GM23338 (cell line): ENCODE results near the gene GRID2. TPM values are rescaled to one million over a fixed set of nuclear protein-coding genes. Genes with fewer than 3 reads are reported as not detected.

Experiments
- ATAC-seq: fragments of 200-7000 bp; cut with Tn5 transposase; 3 replicates; pipeline ENCODE4 v1.9.1; 2020
- DNase-seq: peaks from one replicate; pipeline ENCODE4 v3.0.0-alpha.2; 2015; ENCODE audit warnings: low spot score
- H2AFZ ChIP-seq: fragments of 200-600 bp; sonication (generic); 2 replicates; pipeline ENCODE4 v1.8.0; 2016; ENCODE audit warnings: antibody characterized with exemption, mild to moderate bottlenecking, moderate library complexity
- H3F3A ChIP-seq: fragments of 200-600 bp; sonication (generic); replicated peaks from 2 replicates; pipeline ENCODE4 v1.8.0; 2017; ENCODE audit warnings: antibody characterized with exemption, mixed run types, low read depth
- H3K27ac ChIP-seq: fragments of 200-600 bp; sonication (generic); 2 replicates; pipeline ENCODE4 v1.6.1; 2016; ENCODE audit warnings: low read depth
- H3K27me3 ChIP-seq: fragments of 200-600 bp; sonication (generic); 2 replicates; pipeline ENCODE4 v1.8.0; 2016; ENCODE audit warnings: mild to moderate bottlenecking, mixed run types, moderate library complexity; ENCODE audit not compliant: insufficient read depth
- H3K36me3 ChIP-seq: fragments of 200-600 bp; sonication (generic); 2 replicates; pipeline ENCODE4 v1.8.0; 2016; ENCODE audit warnings: mild to moderate bottlenecking; ENCODE audit not compliant: insufficient read depth
- H3K4me1 ChIP-seq: fragments of 200-600 bp; sonication (generic); 2 replicates; pipeline ENCODE4 v1.8.0; 2016; ENCODE audit warnings: mild to moderate bottlenecking, moderate library complexity; ENCODE audit not compliant: insufficient read depth
- H3K4me2 ChIP-seq: fragments of 200-600 bp; sonication (generic); 2 replicates; pipeline ENCODE4 v1.7.1; 2017; ENCODE audit warnings: mixed run types
- H3K4me3 ChIP-seq: fragments of 200-600 bp; sonication (generic); 2 replicates; pipeline ENCODE4 v1.6.1; 2016; ENCODE audit warnings: mixed run types
- H3K79me2 ChIP-seq: fragments of 200-600 bp; sonication (generic); replicated peaks from 2 replicates; pipeline ENCODE4 v1.8.0; 2017; ENCODE audit warnings: mild to moderate bottlenecking; ENCODE audit not compliant: insufficient read depth
- H3K9me2 ChIP-seq: fragments of 200-600 bp; sonication (generic); 2 replicates; pipeline ENCODE4 v1.8.0; 2017; ENCODE audit not compliant: insufficient read depth
- H4K20me1 ChIP-seq: fragments of 200-600 bp; sonication (generic); replicated peaks from 2 replicates; pipeline ENCODE4 v1.8.0; 2017; ENCODE audit warnings: mild to moderate bottlenecking; ENCODE audit not compliant: insufficient read depth
- H3K27ac Mint-ChIP-seq: 2 replicates; pipeline ENCODE4 v1.8.0; 2020; ENCODE audit warnings: inconsistent platforms, mild to moderate bottlenecking, moderate library complexity, mixed read lengths
- H3K27me3 Mint-ChIP-seq: 3 replicates; pipeline ENCODE4 v1.8.0; 2022; ENCODE audit warnings: low read depth, mild to moderate bottlenecking, moderate library complexity, mixed read lengths, inconsistent platforms; ENCODE audit not compliant: insufficient read depth, poor library complexity
- H3K36me3 Mint-ChIP-seq: 3 replicates; pipeline ENCODE4 v1.8.0; 2021; ENCODE audit warnings: low read depth, mild to moderate bottlenecking, inconsistent platforms, moderate library complexity, mixed read lengths
- H3K4me1 Mint-ChIP-seq: 3 replicates; pipeline ENCODE4 v1.8.0; 2020; ENCODE audit warnings: mild to moderate bottlenecking, inconsistent platforms, mixed read lengths
- H3K4me3 Mint-ChIP-seq: 3 replicates; pipeline ENCODE4 v1.8.0; 2021; ENCODE audit warnings: moderate library complexity, mild to moderate bottlenecking, inconsistent platforms, mixed read lengths
- H3K9me3 Mint-ChIP-seq: 3 replicates; pipeline ENCODE4 v1.8.0; 2020; ENCODE audit warnings: moderate library complexity, mild to moderate bottlenecking, inconsistent platforms, mixed read lengths
- EZH2phosphoT487 ChIP-seq: fragments of 200-600 bp; sonication (generic); IDR thresholded peaks from one replicate; pipeline ENCODE4 v1.8.1; 2018; ENCODE audit warnings: antibody characterized with exemption; ENCODE audit not compliant: unreplicated experiment
- JUNB ChIP-seq: IDR thresholded peaks from one replicate; pipeline ENCODE4 v1.6.1; 2016; ENCODE audit warnings: antibody characterized with exemption; ENCODE audit not compliant: unreplicated experiment
- NANOG ChIP-seq: IDR thresholded peaks from 2 replicates; pipeline ENCODE4 v1.6.1; 2016; ENCODE audit warnings: antibody characterized with exemption, borderline replicate concordance
- ZNF114 ChIP-seq: fragments of 250-450 bp; sonication (Bioruptor Pico); IDR thresholded peaks from 2 replicates; pipeline ENCODE4 v1.5.0; 2020; ENCODE audit warnings: mild to moderate bottlenecking, moderate library complexity
- polyA plus RNA-seq: library from polyadenylated mRNA; unstranded; fragments of >200 nt; fragmentation: Nextera tagmentation; extraction: Ambion mirVana; gene quantifications from 2 replicates; pipeline ENCODE4 v1.2.1, GENCODE V29; 2016
- total RNA-seq: library from RNA; depleted of rRNA; stranded (reverse); fragments of >200 nt; shearing (Covaris generic); gene quantifications from 2 replicates; pipeline ENCODE4 v1.2.3, GENCODE V29; 2014
- TF ChIP-seq, protein P1 (sequence below): fragments of 250-450 bp; sonication (Bioruptor Pico); IDR thresholded peaks from 2 replicates; pipeline ENCODE4 v1.5.0; 2020; ENCODE audit warnings: mild to moderate bottlenecking, moderate library complexity
- TF ChIP-seq, protein P2 (sequence below): IDR thresholded peaks from one replicate; pipeline ENCODE4 v1.6.1; 2018; ENCODE audit warnings: antibody characterized with exemption; ENCODE audit not compliant: unreplicated experiment
- TF ChIP-seq, protein P3 (sequence below), 2 experiments: fragments of 200-600 bp in 1 of 2; sonication (generic) in 1 of 2; conservative IDR thresholded peaks; 2 replicates each; pipeline versions ENCODE4 v1.5.1 to v1.6.1; 2016 to 2017; ENCODE audit warnings: antibody characterized with exemption in 2 of 2, low read depth in 2 of 2, mild to moderate bottlenecking in 2 of 2, moderate library complexity in 1 of 2

The GRID2 gene
- total and polyA plus RNA-seq, 2 experiments from 2014 or later = 19.9 to 65.4 TPM

DNA sequence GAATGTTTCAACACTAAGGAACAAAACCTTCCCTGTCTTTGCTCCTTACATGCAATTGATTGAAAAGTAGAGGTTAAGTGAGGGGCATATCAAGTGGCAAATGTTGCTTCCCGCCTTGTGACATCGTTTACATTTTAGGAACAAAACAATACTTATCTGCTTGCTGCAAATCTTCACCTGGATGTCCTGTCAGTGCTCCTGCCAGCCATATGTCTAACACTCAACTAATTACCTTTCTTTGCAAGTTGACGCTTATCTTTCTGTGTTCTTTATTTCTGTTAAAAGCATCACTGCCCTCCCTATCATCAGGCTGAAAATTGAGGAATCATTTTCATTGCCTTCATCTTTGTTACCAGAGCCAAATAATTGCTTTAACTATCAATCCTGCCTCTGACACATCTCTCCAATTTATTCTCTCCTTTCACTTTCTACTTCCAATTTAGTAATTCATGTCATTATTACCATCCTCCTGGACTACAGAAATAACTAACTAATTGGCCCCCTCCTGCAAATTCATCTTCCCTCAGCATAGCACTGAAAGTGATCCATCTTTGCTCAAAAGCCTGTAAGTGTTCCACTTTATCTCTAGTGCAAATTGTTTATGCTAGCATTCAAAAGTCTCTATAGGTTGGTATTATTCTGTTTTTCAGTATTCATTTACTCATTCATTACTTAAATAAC lies 1226.1 kb downstream of the GRID2 start:
- H3K36me3 ChIP-seq = no peaks in the 10 kb centered on the region
- no peaks in the 10 kb centered on the region for H3K27me3 Mint-ChIP-seq
- no peak overlapping the region for H3K4me3 Mint-ChIP-seq
- no peaks in the 10 kb centered on the region for H3K9me3 Mint-ChIP-seq
- no peaks in the 10 kb centered on the region for H3K27me3 ChIP-seq
- no peaks in the 10 kb centered on the region for H3K79me2 ChIP-seq
- ATAC-seq (no peak), DNase-seq (no peak)
- no peak overlapping the region for H2AFZ ChIP-seq
- no peak overlapping the region; the same call in 1 of the 2 replicates for H3K27ac Mint-ChIP-seq
- no peak for TF ChIP-seq EZH2phosphoT487
- TF ChIP-seq ZNF114 = no peak
- TF ChIP-seq NANOG = no peak
- TF ChIP-seq, protein P1, sequence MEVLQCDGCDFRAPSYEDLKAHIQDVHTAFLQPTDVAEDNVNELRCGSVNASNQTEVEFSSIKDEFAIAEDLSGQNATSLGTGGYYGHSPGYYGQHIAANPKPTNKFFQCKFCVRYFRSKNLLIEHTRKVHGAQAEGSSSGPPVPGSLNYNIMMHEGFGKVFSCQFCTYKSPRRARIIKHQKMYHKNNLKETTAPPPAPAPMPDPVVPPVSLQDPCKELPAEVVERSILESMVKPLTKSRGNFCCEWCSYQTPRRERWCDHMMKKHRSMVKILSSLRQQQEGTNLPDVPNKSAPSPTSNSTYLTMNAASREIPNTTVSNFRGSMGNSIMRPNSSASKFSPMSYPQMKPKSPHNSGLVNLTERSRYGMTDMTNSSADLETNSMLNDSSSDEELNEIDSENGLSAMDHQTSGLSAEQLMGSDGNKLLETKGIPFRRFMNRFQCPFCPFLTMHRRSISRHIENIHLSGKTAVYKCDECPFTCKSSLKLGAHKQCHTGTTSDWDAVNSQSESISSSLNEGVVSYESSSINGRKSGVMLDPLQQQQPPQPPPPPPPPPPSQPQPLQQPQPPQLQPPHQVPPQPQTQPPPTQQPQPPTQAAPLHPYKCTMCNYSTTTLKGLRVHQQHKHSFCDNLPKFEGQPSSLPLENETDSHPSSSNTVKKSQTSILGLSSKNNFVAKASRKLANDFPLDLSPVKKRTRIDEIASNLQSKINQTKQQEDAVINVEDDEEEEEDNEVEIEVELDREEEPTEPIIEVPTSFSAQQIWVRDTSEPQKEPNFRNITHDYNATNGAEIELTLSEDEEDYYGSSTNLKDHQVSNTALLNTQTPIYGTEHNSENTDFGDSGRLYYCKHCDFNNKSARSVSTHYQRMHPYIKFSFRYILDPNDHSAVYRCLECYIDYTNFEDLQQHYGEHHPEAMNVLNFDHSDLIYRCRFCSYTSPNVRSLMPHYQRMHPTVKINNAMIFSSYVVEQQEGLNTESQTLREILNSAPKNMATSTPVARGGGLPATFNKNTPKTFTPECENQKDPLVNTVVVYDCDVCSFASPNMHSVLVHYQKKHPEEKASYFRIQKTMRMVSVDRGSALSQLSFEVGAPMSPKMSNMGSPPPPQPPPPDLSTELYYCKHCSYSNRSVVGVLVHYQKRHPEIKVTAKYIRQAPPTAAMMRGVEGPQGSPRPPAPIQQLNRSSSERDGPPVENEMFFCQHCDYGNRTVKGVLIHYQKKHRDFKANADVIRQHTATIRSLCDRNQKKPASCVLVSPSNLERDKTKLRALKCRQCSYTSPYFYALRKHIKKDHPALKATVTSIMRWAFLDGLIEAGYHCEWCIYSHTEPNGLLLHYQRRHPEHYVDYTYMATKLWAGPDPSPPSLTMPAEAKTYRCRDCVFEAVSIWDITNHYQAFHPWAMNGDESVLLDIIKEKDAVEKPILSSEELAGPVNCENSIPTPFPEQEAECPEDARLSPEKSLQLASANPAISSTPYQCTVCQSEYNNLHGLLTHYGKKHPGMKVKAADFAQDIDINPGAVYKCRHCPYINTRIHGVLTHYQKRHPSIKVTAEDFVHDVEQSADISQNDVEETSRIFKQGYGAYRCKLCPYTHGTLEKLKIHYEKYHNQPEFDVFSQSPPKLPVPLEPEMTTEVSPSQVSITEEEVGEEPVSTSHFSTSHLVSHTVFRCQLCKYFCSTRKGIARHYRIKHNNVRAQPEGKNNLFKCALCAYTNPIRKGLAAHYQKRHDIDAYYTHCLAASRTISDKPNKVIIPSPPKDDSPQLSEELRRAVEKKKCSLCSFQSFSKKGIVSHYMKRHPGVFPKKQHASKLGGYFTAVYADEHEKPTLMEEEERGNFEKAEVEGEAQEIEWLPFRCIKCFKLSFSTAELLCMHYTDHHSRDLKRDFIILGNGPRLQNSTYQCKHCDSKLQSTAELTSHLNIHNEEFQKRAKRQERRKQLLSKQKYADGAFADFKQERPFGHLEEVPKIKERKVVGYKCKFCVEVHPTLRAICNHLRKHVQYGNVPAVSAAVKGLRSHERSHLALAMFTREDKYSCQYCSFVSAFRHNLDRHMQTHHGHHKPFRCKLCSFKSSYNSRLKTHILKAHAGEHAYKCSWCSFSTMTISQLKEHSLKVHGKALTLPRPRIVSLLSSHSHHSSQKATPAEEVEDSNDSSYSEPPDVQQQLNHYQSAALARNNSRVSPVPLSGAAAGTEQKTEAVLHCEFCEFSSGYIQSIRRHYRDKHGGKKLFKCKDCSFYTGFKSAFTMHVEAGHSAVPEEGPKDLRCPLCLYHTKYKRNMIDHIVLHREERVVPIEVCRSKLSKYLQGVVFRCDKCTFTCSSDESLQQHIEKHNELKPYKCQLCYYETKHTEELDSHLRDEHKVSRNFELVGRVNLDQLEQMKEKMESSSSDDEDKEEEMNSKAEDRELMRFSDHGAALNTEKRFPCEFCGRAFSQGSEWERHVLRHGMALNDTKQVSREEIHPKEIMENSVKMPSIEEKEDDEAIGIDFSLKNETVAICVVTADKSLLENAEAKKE = no peak
- TF ChIP-seq, protein P2, sequence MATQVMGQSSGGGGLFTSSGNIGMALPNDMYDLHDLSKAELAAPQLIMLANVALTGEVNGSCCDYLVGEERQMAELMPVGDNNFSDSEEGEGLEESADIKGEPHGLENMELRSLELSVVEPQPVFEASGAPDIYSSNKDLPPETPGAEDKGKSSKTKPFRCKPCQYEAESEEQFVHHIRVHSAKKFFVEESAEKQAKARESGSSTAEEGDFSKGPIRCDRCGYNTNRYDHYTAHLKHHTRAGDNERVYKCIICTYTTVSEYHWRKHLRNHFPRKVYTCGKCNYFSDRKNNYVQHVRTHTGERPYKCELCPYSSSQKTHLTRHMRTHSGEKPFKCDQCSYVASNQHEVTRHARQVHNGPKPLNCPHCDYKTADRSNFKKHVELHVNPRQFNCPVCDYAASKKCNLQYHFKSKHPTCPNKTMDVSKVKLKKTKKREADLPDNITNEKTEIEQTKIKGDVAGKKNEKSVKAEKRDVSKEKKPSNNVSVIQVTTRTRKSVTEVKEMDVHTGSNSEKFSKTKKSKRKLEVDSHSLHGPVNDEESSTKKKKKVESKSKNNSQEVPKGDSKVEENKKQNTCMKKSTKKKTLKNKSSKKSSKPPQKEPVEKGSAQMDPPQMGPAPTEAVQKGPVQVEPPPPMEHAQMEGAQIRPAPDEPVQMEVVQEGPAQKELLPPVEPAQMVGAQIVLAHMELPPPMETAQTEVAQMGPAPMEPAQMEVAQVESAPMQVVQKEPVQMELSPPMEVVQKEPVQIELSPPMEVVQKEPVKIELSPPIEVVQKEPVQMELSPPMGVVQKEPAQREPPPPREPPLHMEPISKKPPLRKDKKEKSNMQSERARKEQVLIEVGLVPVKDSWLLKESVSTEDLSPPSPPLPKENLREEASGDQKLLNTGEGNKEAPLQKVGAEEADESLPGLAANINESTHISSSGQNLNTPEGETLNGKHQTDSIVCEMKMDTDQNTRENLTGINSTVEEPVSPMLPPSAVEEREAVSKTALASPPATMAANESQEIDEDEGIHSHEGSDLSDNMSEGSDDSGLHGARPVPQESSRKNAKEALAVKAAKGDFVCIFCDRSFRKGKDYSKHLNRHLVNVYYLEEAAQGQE = no peak
- TF ChIP-seq, protein P3, sequence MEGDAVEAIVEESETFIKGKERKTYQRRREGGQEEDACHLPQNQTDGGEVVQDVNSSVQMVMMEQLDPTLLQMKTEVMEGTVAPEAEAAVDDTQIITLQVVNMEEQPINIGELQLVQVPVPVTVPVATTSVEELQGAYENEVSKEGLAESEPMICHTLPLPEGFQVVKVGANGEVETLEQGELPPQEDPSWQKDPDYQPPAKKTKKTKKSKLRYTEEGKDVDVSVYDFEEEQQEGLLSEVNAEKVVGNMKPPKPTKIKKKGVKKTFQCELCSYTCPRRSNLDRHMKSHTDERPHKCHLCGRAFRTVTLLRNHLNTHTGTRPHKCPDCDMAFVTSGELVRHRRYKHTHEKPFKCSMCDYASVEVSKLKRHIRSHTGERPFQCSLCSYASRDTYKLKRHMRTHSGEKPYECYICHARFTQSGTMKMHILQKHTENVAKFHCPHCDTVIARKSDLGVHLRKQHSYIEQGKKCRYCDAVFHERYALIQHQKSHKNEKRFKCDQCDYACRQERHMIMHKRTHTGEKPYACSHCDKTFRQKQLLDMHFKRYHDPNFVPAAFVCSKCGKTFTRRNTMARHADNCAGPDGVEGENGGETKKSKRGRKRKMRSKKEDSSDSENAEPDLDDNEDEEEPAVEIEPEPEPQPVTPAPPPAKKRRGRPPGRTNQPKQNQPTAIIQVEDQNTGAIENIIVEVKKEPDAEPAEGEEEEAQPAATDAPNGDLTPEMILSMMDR (conservative IDR thresholded peaks at IDR 0.05; ENCODE audit: low read depth in 2 of 2) = no peak
- no peak for TF ChIP-seq JUNB
- H4K20me1 ChIP-seq = no peaks in the 10 kb centered on the region
- no peak overlapping the region for H3K4me2 ChIP-seq
- peaks cover 18% of the 10 kb centered on the region for H3K4me1 Mint-ChIP-seq
- H3K9me2 ChIP-seq = no peaks in the 10 kb centered on the region
- no peak overlapping the region for H3K27ac ChIP-seq
- H3K4me3 ChIP-seq = no peak overlapping the region
- H3K36me3 Mint-ChIP-seq = no peaks in the 10 kb centered on the region
- no peaks in the 10 kb centered on the region for H3F3A ChIP-seq
- peaks cover 12% of the 10 kb centered on the region for H3K4me1 ChIP-seq
